ENCODE data around the gene KCTD19. TPM values are rescaled to one million over a fixed set of nuclear protein-coding genes. Genes with fewer than 3 reads are reported as not detected.
A peak's percentile ranks its signal among the peaks of the same experiment; 100 is the strongest.

The KCTD19 gene
- total RNA-seq, 1 experiment from 2014 or later = not detected

DNA sequence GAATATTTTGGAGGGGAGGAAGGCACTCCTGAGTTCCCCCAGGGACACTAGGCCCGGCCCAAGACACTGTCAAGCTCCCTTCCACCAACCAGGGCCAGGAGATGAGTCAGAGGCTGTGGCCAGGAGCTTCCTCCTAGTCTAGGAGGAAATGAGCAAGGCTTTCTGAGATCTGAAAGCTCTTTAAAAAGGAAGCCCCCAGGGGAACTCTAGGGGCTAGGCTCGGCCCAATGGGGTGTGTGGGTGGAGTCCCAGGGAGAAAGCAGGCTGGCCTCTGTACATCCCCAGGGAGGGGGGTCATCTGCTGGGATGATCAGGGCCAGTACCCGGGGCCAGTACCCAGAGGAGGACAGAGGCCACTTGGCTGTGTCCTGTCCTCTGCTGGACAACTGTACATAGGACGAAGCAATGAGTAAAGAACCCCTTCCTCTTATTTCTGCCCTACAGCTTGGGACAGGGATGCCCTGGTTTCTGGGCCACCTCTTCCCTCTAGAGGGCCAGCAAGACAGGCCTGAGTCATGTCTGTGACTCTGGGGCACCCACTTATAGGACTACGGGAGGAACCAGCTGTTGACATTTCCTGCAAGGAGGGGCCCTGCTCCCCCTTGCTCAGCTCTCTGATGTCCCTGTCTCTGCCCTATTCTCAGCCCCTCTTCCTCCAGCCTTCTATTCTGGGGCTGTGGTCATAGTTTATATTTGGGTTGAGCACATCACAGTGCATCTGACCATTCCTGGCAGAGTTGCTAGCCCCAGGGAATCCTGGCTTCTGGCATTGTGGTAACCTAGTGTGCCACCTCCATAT, 82.0 kb downstream of the KCTD19 start:
- ChIA-PET POLR2A (ENCODE audit: unreplicated experiment) (interaction anchor here (0.5 kb wide), 1 partner anchor 309 kb away, joined by 5 read pairs; no protein-coding TSS in a partner anchor), CTCF (interaction anchor here (0.6 to 0.8 kb wide), 2 partner anchors 18 to 46 kb away, joined by 3 to 5 read pairs; partner anchors contain the start of gene TMEM208)
- Histone ChIP-seq H3K4me3 (ENCODE audit: low read length) (peak overlapping the region; percentile 89; the same call in 1 of the 2 replicates), H3F3A (ENCODE audit: low read length, unreplicated experiment) (peaks cover 15% of the 10 kb centered on the region), H3K9me3 (ENCODE audit: low read length) (no peaks in the 10 kb centered on the region), H3K27ac (ENCODE audit: low read length) (peak overlapping the region; percentile 88), H3K4me2 (ENCODE audit: low read length) (peak overlapping the region; percentile 95), H4K20me1 (ENCODE audit: low read length) (no peaks in the 10 kb centered on the region), H3K9me2 (replicated peaks; ENCODE audit: low read length) (no peaks in the 10 kb centered on the region), H3K79me2 (ENCODE audit: low read length) (peaks cover 60% of the 10 kb centered on the region), H3K36me3 (ENCODE audit: low read depth, low read length) (no peaks in the 10 kb centered on the region), H3K4me1 (ENCODE audit: insufficient read depth, low read length) (peaks cover 68% of the 10 kb centered on the region), H3K27me3 (ENCODE audit: low read length) (no peaks in the 10 kb centered on the region), H2AFZ (ENCODE audit: low read length) (no peak overlapping the region), H3K9ac (ENCODE audit: low read length) (peak overlapping the region; percentile 31)
- DNase-seq (peak; percentile 91), ATAC-seq (peak; percentile 47)
- BruUV-seq (replicated peaks) = no TSS peak
- intact Hi-C loops (cut with micrococcal nuclease) = loop anchor here (10.0 kb wide), 1 partner anchor 50 kb away; the partner anchor contains the start of genes E2F4, ELMO3 and EXOC3L1
- TF ChIP-seq CTCF (conservative IDR thresholded peaks at IDR 0.05; ENCODE audit: low read depth, low read length) = peak; percentile 14; the same call in 1 of the 2 replicates
- no peak for TF ChIP-seq EZH2 (IDR thresholded peaks at IDR 0.05; ENCODE audit: low read length, unreplicated experiment)

GRCh38 chr16:67243481-67243880, 83.1 kb downstream of the KCTD19 start:
- peak overlapping the region; percentile 95 for H3K4me2 ChIP-seq (ENCODE audit: low read length)
- no peak overlapping the region for H2AFZ ChIP-seq (ENCODE audit: low read length)
- POLR2A ChIA-PET (ENCODE audit: unreplicated experiment) = no interaction called here
- H3K9me3 ChIP-seq (ENCODE audit: low read length) = no peaks in the 10 kb centered on the region
- intact Hi-C loops (cut with micrococcal nuclease) = loop anchor here (10.0 kb wide), 1 partner anchor 49 kb away; the partner anchor contains the start of genes E2F4, ELMO3 and EXOC3L1
- peaks cover 62% of the 10 kb centered on the region for H3K4me1 ChIP-seq (ENCODE audit: insufficient read depth, low read length)
- H3K4me3 ChIP-seq (ENCODE audit: low read length) = peak overlapping the region; percentile 48; the same call in 1 of the 2 replicates
- no peaks in the 10 kb centered on the region for H4K20me1 ChIP-seq (ENCODE audit: low read length)
- peak overlapping the region; percentile 88 for H3K27ac ChIP-seq (ENCODE audit: low read length)
- ATAC-seq = no peak
- peaks cover 66% of the 10 kb centered on the region for H3K79me2 ChIP-seq (ENCODE audit: low read length)
- 0 out of 2 replicates have a peak, but pooled peaks cover 8% of the 10 kb centered on the region for H3K36me3 ChIP-seq (ENCODE audit: low read depth, low read length)
- CTCF ChIA-PET = no interaction called here
- H3K9me2 ChIP-seq (replicated peaks; ENCODE audit: low read length) = no peaks in the 10 kb centered on the region
- H3F3A ChIP-seq (ENCODE audit: low read length, unreplicated experiment) = peaks cover 15% of the 10 kb centered on the region
- no peak for DNase-seq
- TF ChIP-seq EZH2 (IDR thresholded peaks at IDR 0.05; ENCODE audit: low read length, unreplicated experiment) (no peak), CTCF (conservative IDR thresholded peaks at IDR 0.05; ENCODE audit: low read depth, low read length) (no peak), EZH2phosphoT487 (IDR thresholded peaks at IDR 0.05; ENCODE audit: borderline replicate concordance, low read length) (no peak)
- H3K27me3 ChIP-seq (ENCODE audit: low read length) = no peaks in the 10 kb centered on the region
- no TSS peak for BruUV-seq (replicated peaks)
- H3K9ac ChIP-seq (ENCODE audit: low read length) = peak overlapping the region; percentile 30

Measured in PC-3 (cell line).